Activated T-cell treated with anti-CD3 and anti-CD28 coated beads, Interleukin-2, amount 50 U/mL, for 24 hours (primary cell): ENCODE measurements around the gene CHKA.

Source experiments
- DNase-seq: peaks from one replicate; pipeline ENCODE4 v3.0.0-alpha.2; 2020
- H3K27ac Mint-ChIP-seq: 2 replicates; pipeline ENCODE4 v1.8.0; 2020; ENCODE audit warnings: mild to moderate bottlenecking, mixed read lengths
- H3K27me3 Mint-ChIP-seq: 2 replicates; pipeline ENCODE4 v1.8.0; 2020; ENCODE audit warnings: mixed read lengths
- H3K36me3 Mint-ChIP-seq: 2 replicates; pipeline ENCODE4 v1.8.0; 2020; ENCODE audit warnings: low read depth, mixed read lengths
- H3K4me1 Mint-ChIP-seq: 2 replicates; pipeline ENCODE4 v1.8.0; 2020; ENCODE audit warnings: low read depth, mixed read lengths
- H3K4me3 Mint-ChIP-seq: 2 replicates; pipeline ENCODE4 v1.8.0; 2020; ENCODE audit warnings: mild to moderate bottlenecking, moderate library complexity, mixed read lengths
- H3K9me3 Mint-ChIP-seq: 2 replicates; pipeline ENCODE4 v1.8.0; 2020; ENCODE audit warnings: mixed read lengths

Gene CHKA

DNA sequence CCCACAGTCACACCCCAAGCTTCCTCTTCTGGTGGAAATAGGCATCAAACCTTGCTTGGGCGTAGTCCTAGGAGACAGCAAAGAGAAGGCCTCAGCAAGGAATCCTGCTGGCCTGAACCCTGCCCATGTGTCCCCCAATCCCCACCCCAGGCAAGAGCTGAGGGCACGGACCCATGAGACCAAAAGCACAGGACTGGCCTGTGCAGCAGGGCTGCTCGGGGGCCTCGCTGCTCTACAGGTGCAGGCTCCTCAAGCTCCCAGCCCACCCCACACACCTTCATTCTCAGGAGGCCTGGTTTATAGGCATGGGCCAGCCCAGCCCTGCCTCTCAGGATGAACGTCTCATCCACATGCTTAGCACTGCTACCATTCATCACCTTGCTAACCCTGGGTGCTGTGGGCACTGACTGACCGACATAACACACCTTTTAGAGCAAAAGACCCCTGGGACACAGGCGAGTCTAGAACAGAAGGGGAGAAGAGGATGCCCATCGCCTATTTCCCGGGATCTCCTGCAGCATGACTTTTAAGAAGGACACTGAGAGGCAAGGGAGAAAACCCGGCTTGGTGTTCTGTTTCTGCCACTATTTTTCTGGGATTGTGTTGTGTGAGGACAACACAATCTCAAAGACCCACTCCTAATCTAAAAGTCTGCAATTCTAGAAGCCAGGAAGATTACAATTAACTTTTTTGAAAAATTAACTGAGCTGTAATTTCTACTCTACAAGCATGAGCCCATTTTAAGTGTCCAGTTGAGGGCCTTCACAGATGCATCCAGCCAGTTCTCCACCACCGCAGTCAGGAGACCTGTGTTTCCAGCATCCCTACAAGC is 67.0 kb downstream of the CHKA start:
- H3K9me3 Mint-ChIP-seq, result no peaks in the 10 kb centered on the region
- H3K36me3 Mint-ChIP-seq, result peaks cover 38% of the 10 kb centered on the region
- H3K27me3 Mint-ChIP-seq, result no peaks in the 10 kb centered on the region
- H3K4me1 Mint-ChIP-seq, result peaks cover 3% of the 10 kb centered on the region
- DNase-seq, result no peak
- no peak overlapping the region for H3K27ac Mint-ChIP-seq
- no peak overlapping the region for H3K4me3 Mint-ChIP-seq

DNA sequence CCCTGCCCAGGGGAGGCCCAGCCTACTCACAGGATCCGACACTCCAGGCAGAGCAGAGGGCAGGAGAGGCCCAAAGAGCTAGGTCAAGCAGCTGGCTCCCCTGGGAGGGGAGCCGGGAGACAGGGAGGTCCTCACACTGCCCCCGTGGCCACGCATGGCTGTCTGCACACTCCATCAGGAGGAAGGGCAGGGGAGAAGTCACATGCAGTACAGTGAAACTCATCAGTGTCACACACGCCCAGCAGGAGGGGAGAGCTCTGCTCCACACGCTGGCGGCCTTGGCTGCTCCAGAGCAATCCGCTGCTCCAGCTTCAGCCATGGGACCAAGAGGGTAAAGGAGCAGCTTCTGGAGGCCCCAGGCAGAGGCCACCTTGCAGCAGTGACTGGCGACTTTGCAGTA is 68.1 kb downstream of the CHKA start:
- H3K4me1 Mint-ChIP-seq, result peaks cover 3% of the 10 kb centered on the region
- DNase-seq, result no peak
- H3K9me3 Mint-ChIP-seq, result no peaks in the 10 kb centered on the region
- H3K4me3 Mint-ChIP-seq, result no peak overlapping the region
- H3K27me3 Mint-ChIP-seq, result no peaks in the 10 kb centered on the region
- peaks cover 49% of the 10 kb centered on the region for H3K36me3 Mint-ChIP-seq
- H3K27ac Mint-ChIP-seq, result peak overlapping the region; percentile 44

DNA sequence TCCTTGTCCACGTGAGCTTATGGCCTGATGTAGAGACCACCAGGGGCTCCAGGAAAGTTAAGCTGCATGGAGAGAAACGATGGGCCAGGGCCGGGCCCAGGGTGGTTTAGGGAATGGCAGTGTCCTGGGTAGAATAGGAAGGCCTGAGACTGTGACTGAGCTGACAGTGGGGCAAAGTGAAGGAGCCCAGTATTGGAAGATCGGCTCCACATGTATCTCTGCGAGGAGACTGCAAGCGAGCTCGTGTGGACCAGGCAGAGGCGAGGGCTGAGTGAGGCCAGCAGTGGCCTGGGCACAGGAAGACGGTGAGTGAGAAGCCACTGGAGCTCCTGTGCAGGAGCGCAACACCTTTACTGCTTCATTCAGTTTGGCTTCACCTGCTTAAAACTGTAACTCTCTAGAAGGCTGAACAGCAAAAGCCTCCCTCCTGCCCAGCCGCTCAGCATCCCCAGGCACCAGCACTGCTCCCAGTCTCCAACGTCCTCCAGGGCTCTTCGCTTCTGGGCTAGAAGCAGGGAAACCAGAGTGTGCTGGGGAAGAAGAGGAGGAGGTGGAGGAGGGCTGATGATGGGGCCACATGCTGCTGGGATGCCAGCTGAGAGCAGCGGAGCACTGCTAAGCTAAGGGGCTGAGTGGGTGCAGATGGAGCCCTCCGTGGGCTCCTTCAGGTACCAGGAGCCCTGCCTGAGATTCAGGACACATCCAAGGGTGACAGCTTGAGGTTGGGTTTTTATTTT is 68.9 kb downstream of the CHKA start:
- peaks cover 55% of the 10 kb centered on the region for H3K36me3 Mint-ChIP-seq
- H3K4me3 Mint-ChIP-seq, result no peak overlapping the region
- no peaks in the 10 kb centered on the region for H3K9me3 Mint-ChIP-seq
- peaks cover 3% of the 10 kb centered on the region for H3K4me1 Mint-ChIP-seq
- DNase-seq, result no peak
- peak overlapping the region; percentile 74 for H3K27ac Mint-ChIP-seq
- H3K27me3 Mint-ChIP-seq, result no peaks in the 10 kb centered on the region

DNA sequence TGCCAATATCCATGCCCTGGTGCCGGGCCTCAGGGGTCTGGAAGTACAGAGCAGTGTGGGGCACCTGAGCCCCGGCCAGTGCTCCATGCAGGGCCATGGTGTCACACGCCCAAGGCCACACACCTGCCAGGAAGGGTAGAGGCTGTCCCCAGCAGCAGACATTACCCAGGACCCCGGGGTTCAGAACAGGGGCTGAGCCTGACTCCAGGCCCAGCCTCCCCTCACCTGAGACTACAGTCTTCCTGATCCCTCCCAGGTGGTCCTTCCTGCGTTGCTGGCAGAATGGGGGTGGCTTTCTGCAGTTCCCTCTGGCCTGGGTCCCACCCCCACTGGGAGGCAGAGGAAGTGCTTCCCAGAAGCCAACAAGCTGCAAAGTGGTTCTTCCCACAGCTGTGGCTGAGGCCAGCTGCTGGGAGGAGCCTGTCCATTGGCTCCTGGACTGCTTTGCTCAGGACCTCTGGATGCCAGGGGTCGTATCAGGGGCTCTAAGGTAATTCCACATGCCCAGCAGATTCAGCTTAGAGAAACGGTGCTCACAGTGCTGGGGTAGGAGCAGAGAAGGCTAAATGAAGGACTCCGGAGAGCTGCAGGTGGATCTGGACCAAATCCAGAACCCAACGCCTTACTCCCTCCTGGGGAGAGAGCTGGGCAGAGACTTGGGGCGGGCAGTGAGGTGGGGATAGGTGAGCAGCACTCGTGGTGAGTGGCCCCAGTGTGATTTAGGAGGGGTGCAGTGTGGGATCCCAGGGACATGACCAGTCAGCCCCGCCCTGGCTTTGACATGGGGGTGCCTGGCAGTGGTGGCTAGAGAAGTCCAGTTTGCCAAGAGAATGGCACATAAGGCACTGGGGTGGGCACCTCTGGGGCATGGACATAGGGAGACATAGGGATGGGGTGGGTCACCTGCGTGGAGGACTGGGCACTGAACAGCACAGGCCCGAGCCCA is 69.7 kb downstream of the CHKA start:
- Mint-ChIP-seq H3K4me3 (no peak overlapping the region), H3K4me1 (peaks cover 3% of the 10 kb centered on the region), H3K27me3 (no peaks in the 10 kb centered on the region), H3K27ac (peak overlapping the region; percentile 74), H3K36me3 (peaks cover 60% of the 10 kb centered on the region), H3K9me3 (no peaks in the 10 kb centered on the region)
- DNase-seq, result no peak

DNA sequence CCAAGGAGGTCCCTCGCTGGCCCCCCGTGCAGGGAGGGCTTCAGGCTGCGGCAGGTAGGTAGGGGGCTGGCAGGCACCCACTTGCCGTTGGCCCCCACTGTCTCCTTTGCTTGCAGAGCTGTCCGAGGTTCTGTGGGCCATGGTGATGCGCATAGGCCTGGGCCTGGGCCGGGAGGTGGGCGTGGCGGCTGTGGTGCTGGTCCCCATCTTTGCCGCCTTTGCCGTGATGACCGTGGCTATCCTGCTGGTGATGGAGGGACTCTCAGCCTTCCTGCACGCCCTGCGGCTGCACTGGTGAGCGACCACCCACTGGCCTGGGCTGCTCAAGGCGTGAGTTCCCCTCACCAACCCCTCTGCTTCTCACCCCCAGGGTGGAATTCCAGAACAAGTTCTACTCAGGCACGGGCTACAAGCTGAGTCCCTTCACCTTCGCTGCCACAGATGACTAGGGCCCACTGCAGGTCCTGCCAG is 70.8 kb downstream of the CHKA start:
- Mint-ChIP-seq H3K27me3 (no peaks in the 10 kb centered on the region), H3K4me3 (no peak overlapping the region), H3K9me3 (no peaks in the 10 kb centered on the region), H3K4me1 (no peaks in the 10 kb centered on the region), H3K36me3 (peaks cover 70% of the 10 kb centered on the region), H3K27ac (no peak overlapping the region)
- DNase-seq, result no peak

DNA sequence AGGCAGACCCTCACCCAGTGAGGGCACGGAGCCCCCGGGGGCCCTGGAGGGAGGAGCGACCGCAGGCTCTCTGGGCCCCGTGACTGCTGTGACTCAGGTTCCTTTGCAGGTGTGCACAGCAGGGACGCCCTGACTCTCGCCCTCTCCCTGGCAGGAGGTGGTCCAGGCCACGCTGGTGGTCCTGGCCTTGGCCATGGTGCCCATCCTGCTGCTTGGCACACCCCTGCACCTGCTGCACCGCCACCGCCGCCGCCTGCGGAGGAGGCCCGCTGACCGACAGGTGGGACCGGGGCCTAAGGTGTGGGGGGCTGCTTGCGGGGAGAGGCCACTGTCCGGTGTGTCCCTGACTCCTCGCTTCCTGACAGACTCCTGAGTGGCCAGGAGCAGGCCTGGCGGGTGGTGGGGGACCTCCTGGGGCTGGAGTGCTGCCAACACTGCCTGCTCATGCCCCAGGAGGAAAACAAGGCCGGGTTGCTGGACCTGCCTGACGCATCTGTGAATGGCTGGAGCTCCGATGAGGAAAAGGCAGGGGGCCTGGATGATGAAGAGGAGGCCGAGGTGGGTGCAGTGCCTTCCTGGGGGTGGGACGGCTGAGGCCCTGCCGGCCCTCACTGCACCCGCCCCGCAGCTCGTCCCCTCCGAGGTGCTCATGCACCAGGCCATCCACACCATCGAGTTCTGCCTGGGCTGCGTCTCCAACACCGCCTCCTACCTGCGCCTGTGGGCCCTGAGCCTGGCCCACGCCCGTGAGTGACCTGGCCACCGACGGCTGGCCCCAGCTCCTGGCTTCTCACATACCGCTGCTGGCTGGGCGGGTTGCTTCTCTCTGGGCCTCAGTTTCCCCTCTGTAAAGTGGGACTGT is 71.4 kb downstream of the CHKA start:
- Mint-ChIP-seq H3K36me3 (peaks cover 77% of the 10 kb centered on the region), H3K27ac (no peak overlapping the region)

DNA sequence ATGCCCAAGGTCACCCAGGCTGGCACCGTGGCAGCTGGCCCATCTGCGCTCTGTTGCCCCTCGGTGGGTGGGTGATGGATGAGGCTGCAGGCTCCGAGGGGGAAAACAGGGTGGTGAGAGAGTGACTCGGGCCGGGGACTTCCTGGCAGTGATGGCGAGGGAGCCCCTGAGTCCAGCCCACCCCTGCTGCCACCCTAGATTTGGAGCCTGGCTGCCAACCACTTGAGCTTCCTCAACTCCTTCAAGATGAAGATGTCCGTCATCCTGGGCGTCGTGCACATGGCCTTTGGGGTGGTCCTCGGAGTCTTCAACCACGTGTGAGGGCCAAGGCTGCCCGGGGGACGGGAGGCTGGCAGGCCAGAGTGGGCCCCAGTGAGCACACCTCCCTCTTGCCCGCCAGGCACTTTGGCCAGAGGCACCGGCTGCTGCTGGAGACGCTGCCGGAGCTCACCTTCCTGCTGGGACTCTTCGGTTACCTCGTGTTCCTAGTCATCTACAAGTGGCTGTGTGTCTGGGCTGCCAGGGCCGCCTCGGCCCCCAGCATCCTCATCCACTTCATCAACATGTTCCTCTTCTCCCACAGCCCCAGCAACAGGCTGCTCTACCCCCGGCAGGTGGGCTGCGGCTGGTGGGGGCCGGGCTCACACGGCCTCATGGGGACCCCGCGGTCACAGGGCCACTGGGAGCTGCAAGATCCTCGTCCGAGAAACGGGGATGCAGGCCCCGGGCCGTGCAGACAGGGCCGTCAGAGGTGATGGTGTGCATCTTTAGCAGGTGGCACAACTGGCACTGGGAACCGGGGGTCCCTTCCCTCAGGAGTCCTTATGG is 72.3 kb downstream of the CHKA start:
- Mint-ChIP-seq H3K4me1 (no peaks in the 10 kb centered on the region), H3K4me3 (no peak overlapping the region), H3K36me3 (peaks cover 82% of the 10 kb centered on the region), H3K27ac (no peak overlapping the region), H3K27me3 (no peaks in the 10 kb centered on the region), H3K9me3 (no peaks in the 10 kb centered on the region)
- DNase-seq, result peak; percentile 14

More for the DNA sequence above, 71.4 kb downstream of the CHKA start:
- peak; percentile 14 for DNase-seq
- no peaks in the 10 kb centered on the region for H3K4me1 Mint-ChIP-seq
- H3K27me3 Mint-ChIP-seq, result no peaks in the 10 kb centered on the region
- H3K9me3 Mint-ChIP-seq, result no peaks in the 10 kb centered on the region
- no peak overlapping the region for H3K4me3 Mint-ChIP-seq

DNA sequence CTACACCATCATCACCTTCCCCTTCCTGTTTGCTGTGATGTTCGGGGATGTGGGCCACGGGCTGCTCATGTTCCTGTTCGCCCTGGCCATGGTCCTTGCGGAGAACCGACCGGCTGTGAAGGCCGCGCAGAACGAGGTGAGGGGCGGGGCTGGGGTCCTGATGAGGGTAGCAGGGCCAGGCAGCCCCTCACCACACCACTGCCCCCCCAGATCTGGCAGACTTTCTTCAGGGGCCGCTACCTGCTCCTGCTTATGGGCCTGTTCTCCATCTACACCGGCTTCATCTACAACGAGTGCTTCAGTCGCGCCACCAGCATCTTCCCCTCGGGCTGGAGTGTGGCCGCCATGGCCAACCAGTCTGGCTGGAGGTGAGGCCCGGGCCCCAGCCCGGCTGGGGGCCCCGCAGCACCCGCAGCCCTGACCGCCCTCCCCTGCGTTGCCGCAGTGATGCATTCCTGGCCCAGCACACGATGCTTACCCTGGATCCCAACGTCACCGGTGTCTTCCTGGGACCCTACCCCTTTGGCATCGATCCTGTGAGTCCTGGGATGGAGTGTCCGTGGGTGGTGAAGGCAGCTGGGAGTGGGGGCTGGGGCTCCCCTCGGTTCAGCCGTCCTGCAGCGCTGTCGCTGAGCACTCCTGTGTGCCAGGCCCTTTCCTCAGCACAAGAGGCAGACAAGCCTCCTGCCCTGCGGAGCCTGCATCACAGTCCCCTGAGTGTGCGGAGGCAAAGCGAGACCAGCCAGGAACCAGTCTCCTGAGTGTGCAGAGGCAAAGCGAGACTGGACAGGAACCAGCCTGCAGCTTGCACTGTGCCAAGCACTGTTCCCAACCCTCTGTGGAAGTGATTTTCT is 73.5 kb downstream of the CHKA start:
- Mint-ChIP-seq H3K36me3 (peaks cover 75% of the 10 kb centered on the region), H3K27ac (peak overlapping the region; percentile 66)

DNA sequence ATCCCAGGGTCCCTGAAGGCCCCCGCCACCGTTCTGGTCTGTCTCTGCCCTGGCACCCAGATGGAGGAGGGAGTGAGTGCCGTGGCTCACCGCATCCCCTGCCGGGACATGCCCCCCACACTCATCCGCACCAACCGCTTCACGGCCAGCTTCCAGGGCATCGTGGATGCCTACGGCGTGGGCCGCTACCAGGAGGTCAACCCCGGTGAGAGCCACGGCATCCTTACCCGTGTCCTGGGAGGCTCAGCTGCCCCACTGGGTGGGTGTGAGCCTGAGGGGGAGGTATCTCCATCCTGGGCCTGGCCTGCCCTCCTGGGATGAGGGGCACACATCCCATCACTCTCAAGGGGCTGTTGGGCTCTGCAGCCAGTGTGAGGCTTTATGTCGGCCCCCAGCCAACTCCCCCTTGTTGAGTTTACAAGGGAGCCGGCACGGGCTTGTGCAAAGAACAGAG is 76.3 kb downstream of the CHKA start:
- Mint-ChIP-seq H3K4me3 (no peak overlapping the region), H3K4me1 (peaks cover 13% of the 10 kb centered on the region), H3K9me3 (no peaks in the 10 kb centered on the region), H3K36me3 (peaks cover 60% of the 10 kb centered on the region), H3K27me3 (no peaks in the 10 kb centered on the region), H3K27ac (no peak overlapping the region)
- DNase-seq, result no peak

More for the DNA sequence above, 73.5 kb downstream of the CHKA start:
- no peak for DNase-seq
- no peaks in the 10 kb centered on the region for H3K27me3 Mint-ChIP-seq
- no peak overlapping the region for H3K4me3 Mint-ChIP-seq
- no peaks in the 10 kb centered on the region for H3K4me1 Mint-ChIP-seq
- no peaks in the 10 kb centered on the region for H3K9me3 Mint-ChIP-seq

DNA sequence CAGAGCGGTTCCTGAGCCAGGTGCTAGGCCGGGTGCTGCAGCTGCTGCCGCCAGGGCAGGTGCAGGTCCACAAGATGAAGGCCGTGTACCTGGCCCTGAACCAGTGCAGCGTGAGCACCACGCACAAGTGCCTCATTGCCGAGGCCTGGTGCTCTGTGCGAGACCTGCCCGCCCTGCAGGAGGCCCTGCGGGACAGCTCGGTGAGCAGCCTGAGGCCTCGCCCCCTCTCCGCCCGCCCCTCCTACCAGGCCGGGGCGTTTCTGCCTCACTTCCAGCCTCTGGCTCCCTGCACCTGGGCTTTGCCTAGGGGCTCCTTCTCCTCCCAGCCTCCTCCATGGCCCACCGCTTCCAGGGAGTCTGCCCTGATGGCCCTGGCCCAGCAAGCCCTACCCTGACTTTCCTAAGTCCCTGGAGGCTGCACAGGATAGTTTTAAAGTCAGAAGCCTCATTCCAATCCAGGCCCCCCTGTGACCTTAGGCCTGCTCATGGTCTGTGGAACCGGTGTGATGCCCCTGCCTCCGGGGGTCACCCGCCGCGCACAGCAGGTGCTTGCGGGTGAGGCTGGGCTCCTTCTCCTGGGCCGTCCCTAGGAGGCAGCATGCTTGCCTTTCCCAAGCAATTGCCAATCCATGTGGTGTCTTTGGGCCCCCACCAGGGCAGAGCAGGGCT is 76.9 kb downstream of the CHKA start:
- no peak overlapping the region for H3K4me3 Mint-ChIP-seq
- no peak overlapping the region for H3K27ac Mint-ChIP-seq
- H3K27me3 Mint-ChIP-seq, result no peaks in the 10 kb centered on the region

DNA sequence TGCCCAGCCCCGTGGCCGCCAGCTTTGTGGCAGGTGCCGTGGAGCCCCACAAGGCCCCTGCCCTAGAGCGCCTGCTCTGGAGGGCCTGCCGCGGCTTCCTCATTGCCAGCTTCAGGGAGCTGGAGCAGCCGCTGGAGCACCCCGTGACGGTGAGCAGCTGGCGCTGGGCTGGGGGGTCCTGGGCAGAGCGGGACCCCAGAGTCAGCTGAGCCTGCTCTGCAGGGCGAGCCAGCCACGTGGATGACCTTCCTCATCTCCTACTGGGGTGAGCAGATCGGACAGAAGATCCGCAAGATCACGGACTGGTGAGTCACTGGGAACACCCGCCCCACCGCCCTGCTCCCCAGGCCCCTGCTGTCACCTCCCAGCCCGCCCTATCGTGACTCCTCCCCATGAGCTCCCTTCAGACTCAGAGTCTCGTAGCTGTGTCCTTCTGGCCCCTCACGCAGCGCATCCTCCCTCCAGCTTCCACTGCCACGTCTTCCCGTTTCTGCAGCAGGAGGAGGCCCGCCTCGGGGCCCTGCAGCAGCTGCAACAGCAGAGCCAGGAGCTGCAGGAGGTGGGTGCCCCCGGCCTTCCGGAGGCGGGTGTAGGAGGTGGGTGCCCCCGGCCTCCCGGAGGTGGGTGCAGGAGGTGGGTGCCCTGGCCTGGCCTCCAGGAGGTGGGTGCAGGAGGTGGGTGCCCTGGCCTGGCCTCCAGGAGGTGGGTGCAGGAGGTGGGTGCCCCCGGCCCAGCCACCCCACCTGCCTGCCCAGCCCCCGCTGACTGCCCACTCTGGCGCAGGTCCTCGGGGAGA is 77.6 kb downstream of the CHKA start:
- no peak for DNase-seq
- Mint-ChIP-seq H3K36me3 (peaks cover 57% of the 10 kb centered on the region), H3K4me1 (peaks cover 16% of the 10 kb centered on the region), H3K9me3 (no peaks in the 10 kb centered on the region), H3K27me3 (no peaks in the 10 kb centered on the region), H3K4me3 (no peak overlapping the region), H3K27ac (no peak overlapping the region)

More for the DNA sequence above, 76.9 kb downstream of the CHKA start:
- Mint-ChIP-seq H3K4me1 (peaks cover 15% of the 10 kb centered on the region), H3K36me3 (peaks cover 63% of the 10 kb centered on the region), H3K9me3 (no peaks in the 10 kb centered on the region)
- DNase-seq, result no peak
